Tongue (tissue), 2 donors: ENCODE data around the gene RABGGTA. TPM values are rescaled to one million over a fixed set of nuclear protein-coding genes. Genes with fewer than 3 reads are reported as not detected.
A peak's percentile ranks its signal among the peaks of the same experiment; 100 is the strongest.

Source experiments
- DNase-seq: peaks from one replicate; pipeline ENCODE4 v3.0.0-alpha.2; 2015
- total RNA-seq: library from RNA; depleted of rRNA; stranded (reverse); fragments of >200 nt; gene quantifications from one replicate; pipeline ENCODE4 v1.2.3, GENCODE V29; 2014

The RABGGTA gene, protein sequence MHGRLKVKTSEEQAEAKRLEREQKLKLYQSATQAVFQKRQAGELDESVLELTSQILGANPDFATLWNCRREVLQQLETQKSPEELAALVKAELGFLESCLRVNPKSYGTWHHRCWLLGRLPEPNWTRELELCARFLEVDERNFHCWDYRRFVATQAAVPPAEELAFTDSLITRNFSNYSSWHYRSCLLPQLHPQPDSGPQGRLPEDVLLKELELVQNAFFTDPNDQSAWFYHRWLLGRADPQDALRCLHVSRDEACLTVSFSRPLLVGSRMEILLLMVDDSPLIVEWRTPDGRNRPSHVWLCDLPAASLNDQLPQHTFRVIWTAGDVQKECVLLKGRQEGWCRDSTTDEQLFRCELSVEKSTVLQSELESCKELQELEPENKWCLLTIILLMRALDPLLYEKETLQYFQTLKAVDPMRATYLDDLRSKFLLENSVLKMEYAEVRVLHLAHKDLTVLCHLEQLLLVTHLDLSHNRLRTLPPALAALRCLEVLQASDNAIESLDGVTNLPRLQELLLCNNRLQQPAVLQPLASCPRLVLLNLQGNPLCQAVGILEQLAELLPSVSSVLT
- total RNA-seq = 16.5 TPM

DNA sequence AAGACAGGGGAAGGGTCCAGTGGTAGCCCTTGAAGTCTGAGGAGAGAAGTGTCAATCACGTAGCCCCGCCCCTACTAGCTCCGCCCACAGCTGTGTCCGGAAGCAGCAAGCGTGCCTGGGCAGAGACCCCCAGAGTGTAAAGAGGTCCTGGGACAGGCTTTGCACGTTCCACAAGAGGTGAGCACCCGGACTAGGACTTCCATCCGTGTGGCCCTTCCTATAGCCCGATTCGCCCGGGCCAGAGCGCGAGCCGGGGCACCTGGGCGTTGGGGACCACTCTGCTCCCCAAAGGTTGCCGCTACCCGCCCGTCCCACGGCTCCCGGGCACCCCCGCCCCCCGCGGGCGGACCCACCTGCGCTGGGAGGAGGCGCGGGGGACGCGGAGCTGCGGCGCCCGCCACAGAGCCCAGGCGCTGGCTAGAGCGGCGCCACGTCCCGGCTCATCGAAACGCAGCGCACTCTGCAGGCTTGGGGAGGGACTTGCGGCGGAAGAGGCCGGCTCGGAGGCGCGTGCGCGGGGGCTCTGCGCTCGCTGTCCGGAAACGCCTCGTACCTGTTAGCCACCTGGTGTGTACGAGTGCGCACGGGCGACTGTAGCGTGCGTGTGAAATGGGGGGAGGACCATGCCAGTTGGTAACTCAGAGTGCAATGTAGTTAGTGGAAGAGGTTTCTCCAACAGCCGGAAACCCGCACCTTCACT, at the start of gene RABGGTA:
TSS of gene RABGGTA (minus strand) at position 464 of the 700 bp plus-strand sequence. CDS start 482 bp downstream, outside the sequence.
- peak; percentile 95 for DNase-seq

DNA sequence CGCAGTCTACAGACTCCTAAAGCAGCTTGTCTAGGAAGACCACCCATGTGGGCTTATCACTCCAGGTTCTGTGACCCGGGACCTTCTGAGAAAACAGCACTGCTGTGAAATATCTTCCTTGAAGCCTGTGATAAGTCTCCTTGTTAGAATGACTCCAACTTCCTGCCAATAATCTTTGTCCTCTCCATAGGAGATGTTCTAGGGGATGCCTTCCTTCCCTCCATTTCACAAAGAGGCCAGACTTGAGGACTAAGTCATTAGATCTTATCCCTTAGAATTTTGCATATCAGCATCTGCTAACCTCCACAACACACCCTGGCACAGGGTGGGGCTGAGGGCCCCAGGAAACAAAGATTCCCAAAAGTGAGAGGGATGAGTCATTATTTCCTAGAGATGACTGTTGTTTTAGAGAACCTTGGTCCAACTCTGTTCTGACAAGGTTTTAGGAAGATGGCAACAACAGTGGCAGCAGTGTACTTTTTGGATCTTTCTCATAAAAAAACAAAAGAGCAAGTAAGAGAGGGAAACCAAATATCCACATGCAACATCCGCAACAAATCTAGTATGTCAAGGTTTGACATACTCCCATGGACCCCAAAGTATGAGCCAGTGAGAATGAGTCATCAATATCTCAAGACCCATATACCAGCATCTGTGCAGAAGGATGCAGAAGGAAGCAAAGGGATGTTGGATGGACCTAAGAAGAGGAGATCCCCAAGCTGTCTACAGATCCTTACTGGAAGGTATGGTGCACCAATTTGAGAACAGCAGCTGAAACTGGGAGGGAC, 45.9 kb upstream of the RABGGTA start:
- DNase-seq = no peak

DNA sequence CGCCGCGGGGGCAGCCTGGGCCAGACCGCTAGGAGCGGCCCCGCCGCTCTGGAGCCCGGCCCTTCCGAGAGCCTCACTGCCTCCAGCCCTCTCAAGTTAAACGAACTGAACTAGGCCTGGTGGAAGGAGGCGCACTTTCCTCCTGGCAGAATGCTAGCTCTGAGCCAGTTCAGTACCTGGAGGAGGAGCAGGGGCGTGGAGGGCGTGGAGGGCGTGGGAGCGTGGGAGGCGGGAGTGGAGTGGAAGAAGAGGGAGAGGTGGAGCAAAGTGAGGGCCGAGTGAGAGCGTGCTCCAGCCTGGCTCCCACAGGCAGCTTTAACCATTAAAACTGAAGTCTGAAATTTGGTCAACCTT, 45.2 kb upstream of the RABGGTA start:
- DNase-seq = no peak

DNA sequence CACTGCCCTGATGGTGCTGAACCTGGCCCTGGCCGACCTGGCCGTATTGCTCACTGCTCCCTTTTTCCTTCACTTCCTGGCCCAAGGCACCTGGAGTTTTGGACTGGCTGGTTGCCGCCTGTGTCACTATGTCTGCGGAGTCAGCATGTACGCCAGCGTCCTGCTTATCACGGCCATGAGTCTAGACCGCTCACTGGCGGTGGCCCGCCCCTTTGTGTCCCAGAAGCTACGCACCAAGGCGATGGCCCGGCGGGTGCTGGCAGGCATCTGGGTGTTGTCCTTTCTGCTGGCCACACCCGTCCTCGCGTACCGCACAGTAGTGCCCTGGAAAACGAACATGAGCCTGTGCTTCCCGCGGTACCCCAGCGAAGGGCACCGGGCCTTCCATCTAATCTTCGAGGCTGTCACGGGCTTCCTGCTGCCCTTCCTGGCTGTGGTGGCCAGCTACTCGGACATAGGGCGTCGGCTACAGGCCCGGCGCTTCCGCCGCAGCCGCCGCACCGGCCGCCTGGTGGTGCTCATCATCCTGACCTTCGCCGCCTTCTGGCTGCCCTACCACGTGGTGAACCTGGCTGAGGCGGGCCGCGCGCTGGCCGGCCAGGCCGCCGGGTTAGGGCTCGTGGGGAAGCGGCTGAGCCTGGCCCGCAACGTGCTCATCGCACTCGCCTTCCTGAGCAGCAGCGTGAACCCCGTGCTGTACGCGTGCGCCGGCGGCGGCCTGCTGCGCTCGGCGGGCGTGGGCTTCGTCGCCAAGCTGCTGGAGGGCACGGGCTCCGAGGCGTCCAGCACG, 44.6 kb upstream of the RABGGTA start:
- DNase-seq = peak; percentile 20

DNA sequence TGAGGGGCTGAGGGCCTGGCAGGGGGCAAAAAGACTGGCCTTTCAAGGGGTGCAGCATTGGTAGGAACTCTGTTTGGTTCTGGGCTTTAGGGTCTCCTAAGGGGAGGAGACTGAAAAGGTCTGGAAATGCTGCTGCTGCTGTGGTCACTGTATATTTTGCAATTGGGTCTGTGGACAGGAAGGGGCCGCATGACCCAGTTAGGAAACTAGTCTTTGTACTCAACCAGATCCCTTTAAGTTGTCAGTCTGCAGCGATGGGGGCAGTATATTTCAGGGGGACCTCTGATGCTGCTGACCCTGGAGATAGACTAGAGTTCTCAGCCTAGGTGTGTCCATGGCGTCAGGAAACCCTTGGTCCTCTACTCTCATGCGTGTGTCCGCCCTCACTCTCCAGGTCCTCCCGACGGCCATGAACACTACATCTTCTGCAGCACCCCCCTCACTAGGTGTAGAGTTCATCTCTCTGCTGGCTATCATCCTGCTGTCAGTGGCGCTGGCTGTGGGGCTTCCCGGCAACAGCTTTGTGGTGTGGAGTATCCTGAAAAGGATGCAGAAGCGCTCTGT, 43.9 kb upstream of the RABGGTA start:
- DNase-seq = no peak

DNA sequence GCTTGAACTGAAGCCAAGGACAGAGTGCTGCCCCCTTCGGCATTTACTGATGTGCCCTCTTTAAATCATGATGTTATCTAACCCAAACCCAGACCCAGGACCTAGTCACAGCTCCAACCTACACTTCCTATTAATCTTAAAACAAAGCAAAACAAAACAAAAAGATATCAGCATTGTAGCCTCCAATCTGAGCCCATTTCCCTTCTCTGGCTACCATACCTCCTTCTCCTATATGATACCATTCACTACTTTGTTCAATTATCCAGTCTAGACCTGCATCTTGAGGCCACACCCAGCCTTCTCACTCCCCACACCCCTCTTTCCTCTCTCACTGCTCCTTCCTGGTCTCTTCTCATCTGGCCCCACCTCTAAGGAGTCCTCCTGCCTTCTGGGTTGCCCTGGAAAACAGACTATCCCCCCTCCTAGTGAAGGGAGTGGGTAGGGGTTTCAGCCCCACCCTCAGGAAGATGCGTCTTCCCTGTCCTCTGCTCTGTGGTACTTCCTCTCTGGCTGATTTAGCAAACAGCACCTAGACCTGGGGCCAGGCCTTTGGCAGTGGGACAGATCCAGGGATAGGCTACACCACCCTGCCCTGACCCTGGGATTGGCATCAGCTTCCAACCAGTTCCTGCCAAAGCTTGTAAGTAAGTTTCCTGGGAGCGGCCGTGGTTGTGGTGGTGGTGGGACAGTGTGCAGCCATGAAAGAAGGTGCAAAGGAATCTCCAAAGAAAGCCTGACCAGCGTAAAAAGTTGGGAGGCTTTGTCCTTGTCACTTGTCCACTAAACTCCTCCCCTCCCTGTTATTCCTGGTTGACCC, 43.2 kb upstream of the RABGGTA start:
- no peak for DNase-seq

DNA sequence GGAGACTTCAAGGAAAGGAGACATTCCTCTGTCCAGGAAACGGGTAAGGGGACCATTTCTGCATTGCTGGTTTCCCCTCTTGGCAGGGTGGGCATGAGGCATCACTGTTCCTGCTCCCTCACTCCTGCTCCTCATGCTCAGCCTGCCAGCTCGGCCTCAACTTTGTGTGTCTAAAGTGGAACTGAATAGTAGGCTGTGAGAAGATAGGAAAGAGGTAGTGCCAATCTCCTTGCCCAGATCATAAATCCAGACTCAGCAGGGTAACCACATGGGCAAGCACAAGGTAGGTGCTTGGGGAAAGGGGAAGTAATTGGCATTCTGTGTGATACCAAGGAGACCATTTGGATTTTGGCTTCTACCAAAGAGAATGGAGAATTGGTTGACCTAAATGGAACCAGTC, 42.5 kb upstream of the RABGGTA start:
- DNase-seq = no peak

DNA sequence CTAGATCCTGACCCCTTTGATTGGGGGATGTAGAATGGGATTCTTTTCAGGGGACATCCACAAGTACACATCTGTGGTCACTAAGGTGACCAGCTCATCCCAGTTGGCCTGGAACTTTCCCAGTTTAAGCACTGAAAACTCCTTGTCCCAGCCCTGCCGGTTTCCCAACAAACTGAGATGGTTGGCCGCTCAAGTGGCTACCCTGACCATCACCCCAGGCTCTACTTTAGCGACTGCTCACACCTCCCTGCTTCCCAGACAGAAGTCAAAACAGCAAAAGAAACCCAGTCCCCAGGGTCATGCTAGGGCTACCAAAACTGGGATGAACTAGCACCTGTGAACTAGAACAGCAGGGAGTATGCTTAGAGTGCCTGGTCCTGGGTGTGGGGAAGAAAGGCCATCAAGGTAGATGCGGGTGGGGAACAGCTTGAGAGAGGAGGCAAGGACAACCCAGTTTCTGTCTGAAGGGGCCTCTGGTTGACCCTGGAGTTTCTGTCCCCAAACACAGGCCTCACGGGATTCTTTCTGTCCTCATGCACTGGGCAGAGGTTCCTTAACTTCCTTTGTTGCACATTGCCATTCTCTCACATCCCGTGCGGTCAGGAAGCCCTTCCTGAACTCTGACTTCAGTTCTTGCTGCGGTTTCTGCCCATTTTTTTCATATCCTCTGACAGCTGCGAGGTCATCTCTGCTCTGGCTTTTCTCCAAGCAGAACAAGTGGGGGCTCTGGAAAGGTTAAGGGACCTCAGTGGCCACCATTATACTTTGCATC, 41.5 kb upstream of the RABGGTA start:
- DNase-seq = no peak

DNA sequence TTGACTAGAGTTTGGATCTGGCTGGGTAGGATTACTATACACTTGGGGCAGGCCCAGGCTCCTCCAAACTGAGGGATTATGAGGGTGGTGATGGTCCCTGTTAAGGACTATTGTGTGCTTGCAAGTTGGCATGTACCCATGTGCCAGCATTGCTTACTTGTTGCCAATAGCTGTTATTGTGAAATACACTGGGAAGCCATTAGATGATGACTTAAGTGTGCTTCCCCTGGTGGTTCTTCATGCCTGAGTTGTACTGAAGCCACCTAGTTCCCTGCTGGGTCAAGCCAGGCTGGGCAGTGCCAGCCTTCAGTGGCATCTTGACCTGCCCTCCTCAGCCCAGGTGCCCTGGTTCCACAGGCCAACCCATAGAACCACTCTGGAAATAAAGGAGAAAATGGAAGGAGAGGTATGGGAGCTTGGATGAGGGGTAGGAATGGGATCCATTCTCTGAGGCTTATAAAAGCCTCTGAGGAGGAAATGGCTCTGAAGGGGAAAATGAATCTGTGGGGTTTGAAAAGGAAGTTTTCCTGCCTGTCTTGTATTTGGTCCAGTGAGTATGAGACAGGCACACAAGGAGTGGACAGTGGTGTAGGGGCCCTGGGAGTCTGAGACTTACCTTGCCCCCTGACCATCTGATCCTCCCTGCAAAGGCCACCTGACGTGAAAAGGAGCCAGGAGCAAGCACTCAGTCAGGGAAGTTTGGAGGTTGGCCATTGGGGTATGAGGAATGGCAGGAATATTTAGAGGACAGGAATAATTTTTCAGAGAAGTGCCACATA, 40.6 kb upstream of the RABGGTA start:
- no peak for DNase-seq

DNA sequence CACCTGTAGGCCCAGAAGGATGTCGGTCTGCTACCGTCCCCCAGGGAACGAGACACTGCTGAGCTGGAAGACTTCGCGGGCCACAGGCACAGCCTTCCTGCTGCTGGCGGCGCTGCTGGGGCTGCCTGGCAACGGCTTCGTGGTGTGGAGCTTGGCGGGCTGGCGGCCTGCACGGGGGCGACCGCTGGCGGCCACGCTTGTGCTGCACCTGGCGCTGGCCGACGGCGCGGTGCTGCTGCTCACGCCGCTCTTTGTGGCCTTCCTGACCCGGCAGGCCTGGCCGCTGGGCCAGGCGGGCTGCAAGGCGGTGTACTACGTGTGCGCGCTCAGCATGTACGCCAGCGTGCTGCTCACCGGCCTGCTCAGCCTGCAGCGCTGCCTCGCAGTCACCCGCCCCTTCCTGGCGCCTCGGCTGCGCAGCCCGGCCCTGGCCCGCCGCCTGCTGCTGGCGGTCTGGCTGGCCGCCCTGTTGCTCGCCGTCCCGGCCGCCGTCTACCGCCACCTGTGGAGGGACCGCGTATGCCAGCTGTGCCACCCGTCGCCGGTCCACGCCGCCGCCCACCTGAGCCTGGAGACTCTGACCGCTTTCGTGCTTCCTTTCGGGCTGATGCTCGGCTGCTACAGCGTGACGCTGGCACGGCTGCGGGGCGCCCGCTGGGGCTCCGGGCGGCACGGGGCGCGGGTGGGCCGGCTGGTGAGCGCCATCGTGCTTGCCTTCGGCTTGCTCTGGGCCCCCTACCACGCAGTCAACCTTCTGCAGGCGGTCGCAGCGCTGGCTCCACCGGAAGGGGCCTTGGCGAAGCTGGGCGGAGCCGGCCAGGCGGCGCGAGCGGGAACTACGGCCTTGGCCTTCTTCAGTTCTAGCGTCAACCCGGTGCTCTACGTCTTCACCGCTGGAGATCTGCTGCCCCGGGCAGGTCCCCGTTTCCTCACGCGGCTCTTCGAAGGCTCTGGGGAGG, 39.5 kb upstream of the RABGGTA start, which contains the start of gene LTB4R:
TSS of gene LTB4R (plus strand) at position 857 of the 959 bp plus-strand sequence. CDS start 4,150 bp downstream, outside the sequence.
- DNase-seq = peak; percentile 82

DNA sequence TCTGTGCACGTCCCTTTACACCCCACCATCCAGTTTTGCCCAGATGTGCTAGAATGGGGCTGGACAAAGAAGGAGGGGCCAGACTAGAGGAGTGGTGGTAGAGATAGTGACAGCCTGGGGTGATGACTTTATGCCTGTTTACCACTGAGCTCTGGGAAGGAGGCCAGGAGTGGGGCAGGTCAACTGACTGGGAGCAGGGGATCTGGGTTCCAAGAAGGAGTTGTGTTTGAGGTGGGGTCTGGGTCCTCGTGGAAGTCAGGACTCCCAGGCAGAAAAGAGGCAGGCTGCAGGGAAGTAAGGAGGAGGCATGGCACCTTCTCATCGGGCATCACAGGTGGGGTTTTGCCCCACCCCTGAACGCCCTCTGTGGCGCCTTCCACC, 38.9 kb upstream of the RABGGTA start:
- DNase-seq = peak; percentile 21

DNA sequence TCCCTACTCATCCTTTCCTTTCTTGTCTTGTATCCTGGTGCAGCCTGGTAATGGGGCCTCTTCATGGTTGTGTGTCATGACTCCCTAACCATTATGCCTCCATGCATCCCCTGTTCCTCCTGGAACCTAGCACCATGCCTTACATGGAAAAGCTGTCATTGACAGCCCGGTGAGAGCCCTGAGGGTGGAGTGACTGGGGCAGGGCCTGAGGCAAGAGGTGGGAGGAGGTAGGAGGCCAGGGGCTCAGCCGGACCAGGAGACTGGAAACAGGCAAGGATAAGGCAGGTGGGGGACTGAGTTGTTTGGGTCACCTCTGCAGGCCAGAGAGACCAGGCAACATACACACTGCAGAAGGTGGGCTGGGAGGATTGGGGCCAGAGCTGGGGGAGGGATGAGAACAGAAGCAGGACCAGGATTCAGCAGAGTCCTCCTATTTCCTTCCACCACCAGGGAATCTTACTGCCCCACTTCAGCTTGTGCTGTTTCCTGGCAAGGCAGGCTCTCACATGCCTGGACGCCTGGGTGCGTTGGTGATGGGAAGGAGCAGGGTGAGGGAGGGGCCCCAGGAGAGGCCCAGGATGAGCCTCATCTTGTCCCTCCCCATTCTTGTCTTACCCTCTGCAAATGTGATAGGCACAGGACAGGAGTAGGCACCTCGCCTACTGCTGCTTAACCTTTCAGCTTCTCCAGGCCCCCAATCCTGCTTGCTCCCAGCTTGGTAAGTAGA, 38.3 kb upstream of the RABGGTA start, which contains the start of gene LTB4R2:
TSS of gene LTB4R2 (plus strand) at position 603 of the 727 bp plus-strand sequence. CDS start 525 bp downstream, outside the sequence.
- peak; percentile 40 for DNase-seq

DNA sequence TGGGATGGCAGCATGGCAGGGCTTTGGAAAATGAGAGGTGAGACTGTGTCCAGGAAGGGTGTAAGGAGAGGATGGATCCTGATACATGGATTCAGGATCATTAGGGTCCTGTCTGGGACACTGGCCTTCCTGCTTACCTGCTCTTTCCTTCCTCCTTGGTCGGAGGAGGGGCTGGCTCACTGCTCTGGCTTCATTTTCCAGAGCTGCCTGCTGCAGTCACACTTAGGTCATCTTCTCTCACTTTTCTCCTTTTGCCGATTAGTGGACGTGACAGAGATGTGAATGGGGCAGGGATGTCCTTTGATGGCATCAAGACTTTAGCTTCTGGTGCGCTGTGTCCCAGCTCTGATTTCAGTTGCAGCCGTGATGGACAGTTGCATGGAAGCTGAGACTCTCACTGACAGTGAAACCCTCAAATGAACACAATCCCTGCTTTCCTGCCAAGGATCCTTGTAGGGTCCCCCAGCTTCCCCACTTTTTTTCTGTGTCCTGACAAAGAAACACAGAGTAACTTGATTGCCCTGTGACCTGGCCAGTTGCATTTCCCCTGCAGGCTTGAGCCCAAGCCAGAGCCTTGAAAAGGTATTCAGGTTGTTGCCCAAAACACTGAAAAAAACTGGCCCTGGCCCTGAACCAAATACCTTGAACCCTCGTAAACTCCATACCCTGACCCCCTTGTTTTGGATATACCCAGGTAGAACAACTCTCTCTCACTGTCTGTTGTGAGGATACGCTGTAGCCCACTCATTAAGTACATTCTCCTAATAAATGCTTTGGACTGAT, 37.1 kb upstream of the RABGGTA start:
- DNase-seq = no peak

DNA sequence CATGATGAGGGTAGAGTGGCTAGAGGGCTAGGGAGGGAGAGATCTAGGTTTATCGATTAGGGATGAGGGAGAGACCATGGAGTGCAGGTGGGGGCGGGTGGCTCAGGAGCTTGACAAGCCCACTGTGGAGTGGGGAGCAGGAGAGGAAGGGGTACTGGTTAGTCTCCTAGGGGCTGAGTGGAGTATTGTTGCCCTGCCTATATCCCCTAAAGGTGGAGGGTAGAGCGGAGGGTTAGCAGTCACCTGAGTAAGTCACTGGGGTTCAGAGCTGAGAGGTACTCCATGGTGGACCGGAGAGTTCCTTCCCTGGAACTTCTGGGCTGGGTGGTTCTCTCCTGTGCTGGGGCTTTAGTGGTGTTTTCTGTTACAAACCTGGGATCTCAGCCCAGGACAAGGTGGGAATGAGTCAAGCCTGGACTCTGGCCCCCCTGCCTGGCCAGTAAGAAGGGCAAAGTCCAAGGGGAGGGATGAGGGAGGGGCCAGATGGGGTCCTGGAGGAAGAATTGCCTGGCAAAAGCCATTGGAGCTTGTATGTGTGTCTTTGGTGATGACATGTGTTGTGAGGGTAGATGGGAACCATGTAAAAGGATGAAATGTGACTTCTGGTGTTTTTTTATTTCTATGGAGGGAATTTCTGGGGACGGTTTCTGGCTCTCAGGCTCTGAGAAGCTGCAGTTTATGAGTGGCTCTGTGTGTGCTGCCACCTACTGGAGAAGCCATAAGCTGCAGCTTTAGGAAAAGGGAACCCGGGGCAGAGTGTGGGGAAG, 36.4 kb upstream of the RABGGTA start, which contains the start of gene CIDEB:
TSS of gene CIDEB (minus strand) at position 403 of the 767 bp plus-strand sequence. CDS start at position 284, 119 bp downstream.
- peak; percentile 80 for DNase-seq

DNA sequence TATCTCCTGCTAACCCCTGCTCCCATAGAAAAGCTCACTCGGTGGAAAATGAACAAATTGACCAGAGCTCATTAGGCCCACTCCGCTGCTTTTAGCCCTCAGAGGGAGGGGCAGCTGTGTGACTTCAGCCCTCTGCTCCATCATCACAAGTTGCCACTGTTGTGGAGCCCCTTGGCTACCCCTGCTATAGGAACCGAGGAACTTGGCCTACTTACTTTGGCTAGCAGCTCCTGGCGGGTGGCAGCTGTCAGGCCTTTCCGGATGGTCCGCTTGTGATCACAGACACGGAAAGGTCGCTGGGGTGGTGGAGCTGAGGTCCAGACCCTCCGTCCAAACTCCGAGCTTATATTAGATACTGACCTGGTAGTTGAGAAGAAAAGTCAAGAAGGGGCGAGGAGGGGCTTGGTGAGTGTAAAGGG, 35.8 kb upstream of the RABGGTA start:
- DNase-seq = no peak
